GM19023 (cell line): Measurements from ENCODE around the gene IRAK3.

ENCODE experiments used
- ATAC-seq: cut with Tn5 transposase; IDR thresholded peaks from one replicate; pipeline ENCODE4 v1.9.1; 2021; ENCODE audit warnings: mild to moderate bottlenecking, moderate library complexity; ENCODE audit not compliant: unreplicated experiment

The IRAK3 gene

GRCh38 chr12:66247741-66248140 is 58.7 kb downstream of the IRAK3 start:
- no peak for ATAC-seq

DNA sequence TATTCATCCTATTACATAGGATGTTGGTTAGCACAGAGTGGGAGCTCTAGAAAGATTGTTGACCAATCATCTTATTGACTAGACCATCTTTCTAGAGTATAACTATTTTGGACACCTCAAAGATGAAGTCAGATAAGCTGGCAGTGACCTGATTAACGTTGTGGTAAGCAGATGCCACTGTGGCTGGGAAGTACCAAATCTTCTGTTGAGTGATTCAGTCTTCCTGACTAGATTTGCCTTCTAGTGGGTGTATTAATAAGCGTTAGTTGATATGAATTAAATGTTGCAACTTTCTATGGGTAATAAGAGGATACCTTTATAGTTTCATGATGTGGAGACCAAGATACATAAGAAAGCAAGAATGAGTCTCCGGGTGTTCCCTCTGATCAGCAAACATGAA is 62.0 kb downstream of the IRAK3 start:
- ATAC-seq, result no peak

- ATAC-seq, result no peak
Measured at GRCh38 chr12:66252771-66253170, 63.8 kb downstream of the IRAK3 start.

GRCh38 chr12:66255737-66256136 is 66.7 kb downstream of the IRAK3 start:
- ATAC-seq, result no peak

- no peak for ATAC-seq
Measured at GRCh38 chr12:66258011-66258410, 69.0 kb downstream of the IRAK3 start.

DNA sequence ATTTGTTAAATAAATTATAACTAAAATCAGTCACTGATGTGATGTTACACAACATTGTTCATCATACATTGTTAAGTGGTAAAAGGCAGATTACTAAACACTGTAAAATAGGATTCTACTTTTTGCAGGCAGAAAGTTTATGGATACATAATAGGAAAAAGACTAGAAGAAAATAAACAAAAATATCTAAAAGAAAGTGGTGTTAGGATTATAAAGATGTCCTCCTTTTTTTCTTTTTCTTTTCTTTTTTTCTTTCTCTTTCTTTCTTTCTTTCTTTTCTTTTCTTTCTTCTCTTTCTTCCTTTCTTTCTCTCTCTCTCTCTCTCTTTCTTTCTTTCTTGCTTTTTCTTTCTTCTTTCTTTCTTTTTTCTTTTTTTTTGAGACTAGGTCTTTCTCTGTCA is 73.7 kb downstream of the IRAK3 start:
- ATAC-seq, result no peak

- ATAC-seq, result no peak
Measured at GRCh38 chr12:66268562-66268961, 79.5 kb downstream of the IRAK3 start.

DNA sequence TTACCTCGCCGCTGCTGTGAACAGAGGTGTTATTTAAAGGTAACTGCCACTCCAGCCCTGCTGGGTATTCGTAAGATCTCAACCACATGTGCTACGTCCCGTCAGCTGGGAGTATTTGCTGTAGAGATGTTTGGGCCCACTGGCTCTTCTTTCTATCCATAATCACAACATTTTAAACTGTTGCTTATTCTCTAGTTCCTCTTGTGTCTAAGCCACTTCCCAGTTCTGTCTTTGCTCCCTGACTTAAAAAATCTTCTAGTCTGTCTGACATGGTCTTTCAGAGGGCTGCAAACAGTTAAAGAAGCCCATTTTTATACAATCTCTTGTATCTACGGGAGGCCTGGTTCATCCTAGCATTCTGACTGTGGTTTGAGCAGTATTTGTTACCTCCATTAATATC is 80.1 kb downstream of the IRAK3 start:
- ATAC-seq, result no peak

- no peak for ATAC-seq
Measured at GRCh38 chr12:66269757-66270383, 80.9 kb downstream of the IRAK3 start.

- no peak for ATAC-seq
Measured at GRCh38 chr12:66270613-66271012, 81.6 kb downstream of the IRAK3 start.

DNA sequence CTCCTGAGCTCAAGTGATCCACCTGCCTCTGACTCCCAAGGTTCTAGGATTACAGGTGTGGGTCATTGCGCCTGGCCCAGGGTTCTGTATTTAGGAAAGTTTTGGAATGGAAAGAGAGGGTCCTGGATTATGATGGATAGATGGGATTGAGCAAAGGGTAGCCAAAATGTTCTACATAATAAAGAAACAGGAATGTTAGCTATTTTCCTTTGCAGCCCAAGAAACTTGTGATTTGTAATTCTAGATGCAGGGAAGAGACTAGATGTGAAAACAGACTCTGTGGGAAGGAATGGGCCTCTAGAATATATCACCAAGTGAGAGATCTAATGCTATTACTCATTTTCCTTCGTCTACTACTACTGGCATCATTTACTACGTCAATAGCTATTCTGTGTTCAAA is 83.6 kb downstream of the IRAK3 start:
- ATAC-seq, result no peak

DNA sequence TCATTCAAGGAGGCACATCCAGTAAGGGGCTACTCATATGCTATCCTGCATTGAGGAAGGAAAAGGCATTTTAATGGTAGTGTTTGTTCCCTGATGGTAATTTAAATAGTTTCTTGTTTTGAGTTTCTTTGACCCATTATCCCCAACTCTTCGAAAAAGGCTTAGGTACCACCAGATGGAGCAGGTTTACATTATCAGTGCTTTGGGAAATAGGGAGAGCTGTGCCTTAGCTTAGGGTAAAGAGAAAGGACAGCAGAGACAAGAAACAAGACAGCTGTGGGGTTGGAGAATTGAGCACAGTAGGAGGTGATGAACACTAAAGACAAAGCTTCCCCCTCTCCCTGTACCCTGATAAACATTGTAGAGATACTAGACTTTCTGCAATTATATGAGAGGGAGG is 84.1 kb downstream of the IRAK3 start:
- no peak for ATAC-seq

DNA sequence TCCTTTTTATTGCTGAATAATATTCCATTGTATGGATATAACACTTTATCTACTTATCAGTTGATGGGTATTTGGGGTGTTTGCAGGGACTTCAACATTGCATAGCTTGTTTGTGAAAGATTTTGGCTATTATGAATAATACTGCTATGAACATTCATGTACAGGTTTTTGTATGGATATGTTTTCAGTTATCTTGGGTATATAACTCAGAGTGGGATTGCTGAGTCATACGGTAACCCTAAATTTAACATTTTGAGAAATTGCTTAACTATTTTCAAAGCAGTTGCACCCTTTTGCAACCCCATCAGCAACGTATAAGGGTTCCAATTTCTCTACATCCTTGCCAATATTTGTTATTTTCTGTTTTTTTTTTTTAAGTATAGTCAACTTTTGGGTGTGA is 86.0 kb downstream of the IRAK3 start:
- ATAC-seq, result no peak

DNA sequence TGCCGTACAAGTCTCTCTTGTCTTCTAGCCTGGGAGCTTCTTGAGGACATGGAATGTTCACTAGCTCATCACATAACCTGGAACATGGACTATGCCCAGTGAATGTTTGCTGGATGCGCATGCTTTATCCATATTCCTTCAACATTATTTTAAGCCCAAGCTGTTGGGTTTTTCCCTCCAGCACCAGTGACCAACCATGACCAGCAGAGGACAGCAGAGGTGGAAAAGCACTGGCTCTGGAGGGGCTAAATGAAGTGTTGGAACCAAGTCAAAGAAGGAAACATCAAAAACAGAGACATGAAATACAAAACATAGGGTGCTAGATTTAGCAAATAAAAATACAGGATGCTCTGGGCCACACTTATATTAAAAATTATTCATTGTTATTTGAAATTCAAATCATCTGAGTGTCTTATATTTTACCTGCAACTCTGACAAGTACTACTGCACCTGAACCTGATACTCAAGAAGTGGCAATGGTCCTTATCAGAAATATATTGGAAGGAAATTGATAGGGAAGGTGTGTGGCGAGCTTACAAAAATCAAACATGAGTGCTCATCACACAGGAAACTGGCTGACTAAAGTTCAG is 90.2 kb downstream of the IRAK3 start:
- ATAC-seq, result no peak

DNA sequence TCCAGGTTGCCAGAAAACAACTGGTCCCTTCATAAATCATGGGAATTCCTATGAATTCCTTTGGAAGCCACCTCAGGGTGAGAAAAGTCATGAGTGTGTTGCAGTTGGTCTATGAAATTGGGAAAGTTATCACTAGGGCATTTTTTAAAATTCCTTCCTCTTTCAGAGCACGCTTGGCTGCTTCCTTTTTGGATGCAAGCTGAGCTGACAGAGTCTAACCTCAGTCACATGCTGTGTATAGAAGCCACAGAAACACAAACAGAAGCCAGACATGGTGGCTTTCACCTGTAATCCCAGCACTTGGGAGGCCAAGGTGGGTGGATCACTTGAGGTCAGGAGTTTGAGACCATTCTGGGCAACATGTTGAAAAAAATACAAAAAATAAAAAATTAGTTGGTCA is 91.5 kb downstream of the IRAK3 start:
- no peak for ATAC-seq

- ATAC-seq, result no peak
Measured at GRCh38 chr12:66282244-66282643, 93.2 kb downstream of the IRAK3 start.

GRCh38 chr12:66287275-66287674 is 98.3 kb downstream of the IRAK3 start:
- ATAC-seq, result no peak

DNA sequence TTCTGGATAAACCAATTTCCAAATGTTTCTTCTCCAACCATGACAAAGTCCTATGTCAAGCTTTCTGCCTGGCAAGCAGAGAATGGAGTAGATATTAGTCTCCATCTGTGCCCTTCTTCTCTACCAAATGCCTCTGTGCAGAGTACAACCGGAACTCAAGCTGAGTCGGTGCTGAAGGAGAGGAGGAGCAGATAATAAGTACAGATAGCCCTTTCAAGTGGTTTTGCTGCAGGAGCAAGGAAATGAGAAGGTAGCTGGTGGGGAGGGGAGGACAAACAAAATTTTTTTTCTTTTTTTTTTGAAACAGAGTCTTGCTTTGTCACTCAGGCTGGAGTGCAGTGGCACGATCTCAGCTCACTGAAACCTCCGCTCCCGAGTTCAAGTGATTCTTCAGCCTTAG is 99.1 kb downstream of the IRAK3 start:
- ATAC-seq, result no peak

- no peak for ATAC-seq
Measured at GRCh38 chr12:66289485-66289884, 100.5 kb downstream of the IRAK3 start.

- no peak for ATAC-seq
Measured at GRCh38 chr12:66290716-66291200, 101.7 kb downstream of the IRAK3 start.

DNA sequence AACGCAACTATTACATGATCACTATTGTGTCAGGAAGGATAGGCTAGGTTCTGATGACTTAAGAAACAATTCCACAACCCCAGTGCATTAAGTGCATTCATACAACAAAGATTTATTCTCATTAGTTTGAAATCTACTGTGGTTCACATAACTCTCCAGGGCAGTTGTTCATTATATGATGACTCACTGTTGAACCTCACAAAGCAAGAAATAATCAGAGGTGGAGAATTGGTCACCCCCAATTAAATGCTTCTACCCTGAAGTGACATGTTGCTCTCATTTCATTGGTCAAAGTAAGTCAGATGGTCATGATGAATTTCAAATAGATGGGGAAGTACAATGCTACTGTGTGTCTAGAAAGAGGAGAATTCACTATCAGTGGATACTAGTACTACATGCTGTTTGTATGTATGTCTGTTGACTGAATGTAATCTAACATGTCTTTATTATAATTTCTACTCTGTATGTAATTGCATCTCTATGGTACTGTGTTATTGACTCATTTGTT is 107.2 kb downstream of the IRAK3 start:
- no peak for ATAC-seq

DNA sequence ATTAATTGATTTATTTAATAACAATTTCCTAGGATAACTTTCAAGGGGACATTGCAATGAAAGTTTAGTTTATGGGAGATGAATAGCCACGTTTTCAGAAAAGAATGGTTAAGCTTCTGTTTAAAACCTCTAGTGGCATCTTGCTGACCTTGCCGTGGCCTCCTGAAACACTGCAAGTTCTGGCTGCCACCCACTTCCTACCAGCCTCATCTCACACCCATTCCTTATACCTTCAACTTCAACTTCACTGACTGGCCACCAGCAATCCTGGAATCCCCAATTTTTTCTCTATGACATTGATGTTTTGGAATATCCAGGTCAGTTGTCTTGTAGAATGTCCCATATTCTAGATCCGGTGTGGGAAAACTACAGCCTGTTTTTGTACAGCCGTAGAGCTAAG is 108.1 kb downstream of the IRAK3 start:
- no peak for ATAC-seq

DNA sequence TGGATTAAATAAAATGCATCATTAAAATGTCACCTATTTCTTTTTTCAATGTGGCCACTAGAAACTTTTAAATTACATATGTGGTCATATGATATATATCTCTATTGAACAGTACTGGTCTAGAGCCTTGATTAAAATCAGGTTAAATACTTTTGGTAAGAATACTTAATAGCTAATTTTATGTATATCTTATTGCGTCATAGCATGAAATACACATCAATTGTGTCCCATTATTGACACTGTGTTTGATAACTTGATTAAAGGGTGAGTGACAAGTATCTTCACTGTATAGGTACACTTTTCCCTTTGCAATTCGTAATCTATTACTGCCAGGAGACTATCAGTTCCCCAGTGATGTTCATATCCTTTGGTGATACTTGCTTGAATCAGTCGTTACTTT is 108.9 kb downstream of the IRAK3 start:
- ATAC-seq, result no peak
